Esophagus mucosa (tissue), 1 donor: ENCODE data around the gene NWD2. TPM values are rescaled to one million over a fixed set of nuclear protein-coding genes. Genes with fewer than 3 reads are reported as not detected.
A peak's percentile ranks its signal among the peaks of the same experiment; 100 is the strongest.
"Not testable (repeated sequence)": the region's sequence is repeated elsewhere in the genome, so short reads cannot be mapped to it uniquely, and the experiment has no call there.

ENCODE experiments used
- ATAC-seq: fragments of 200-7000 bp; cut with Tn5 transposase; one replicate; pipeline ENCODE4 v1.9.1; 2020
- total RNA-seq: library from RNA; stranded (reverse); gene quantifications from one replicate; pipeline ENCODE4 v1.2.4, GENCODE V29; 2023
- donor health status: DM: yes; HTN: yes; CAD: no.

The NWD2 gene
- total RNA-seq, 1 donor from 2014 or later: 0.08 TPM

GRCh38 chr4:37471971-37472370 lies 227.4 kb downstream of the NWD2 start:
- ATAC-seq: peak; percentile 74

GRCh38 chr4:37473807-37474206 lies 229.3 kb downstream of the NWD2 start:
- ATAC-seq: no peak

- no peak for ATAC-seq
Observed at GRCh38 chr4:37475087-37475486, 230.5 kb downstream of the NWD2 start.

- no peak for ATAC-seq
Observed at GRCh38 chr4:37475776-37476175, 231.2 kb downstream of the NWD2 start.

GRCh38 chr4:37476256-37476655 lies 231.7 kb downstream of the NWD2 start:
- ATAC-seq: no peak

- ATAC-seq: no peak
Observed at GRCh38 chr4:37476691-37477090, 232.1 kb downstream of the NWD2 start.

- ATAC-seq: no peak
Observed at GRCh38 chr4:37477126-37477525, 232.6 kb downstream of the NWD2 start.

- ATAC-seq: no peak
Observed at GRCh38 chr4:37478151-37478550, 233.6 kb downstream of the NWD2 start.

- no peak for ATAC-seq
Observed at GRCh38 chr4:37480509-37480908, 236.0 kb downstream of the NWD2 start.

GRCh38 chr4:37481547-37482122 lies 237.1 kb downstream of the NWD2 start:
- ATAC-seq: no peak

- no peak for ATAC-seq
Observed at GRCh38 chr4:37482236-37482913, 237.8 kb downstream of the NWD2 start.

GRCh38 chr4:37483610-37484009 lies 239.1 kb downstream of the NWD2 start:
- ATAC-seq: no peak

GRCh38 chr4:37486166-37486565 lies 241.6 kb downstream of the NWD2 start:
- no peak for ATAC-seq

GRCh38 chr4:37487668-37488067 lies 243.1 kb downstream of the NWD2 start:
- ATAC-seq: no peak

GRCh38 chr4:37489697-37490096 lies 245.2 kb downstream of the NWD2 start:
- no peak for ATAC-seq

GRCh38 chr4:37490391-37491347 lies 246.1 kb downstream of the NWD2 start:
- ATAC-seq: no peak

GRCh38 chr4:37495353-37495752 lies 250.8 kb downstream of the NWD2 start:
- not testable (repeated sequence) for ATAC-seq
